GM19328 (cell line): ENCODE data around the gene KLHDC7B.
A peak's percentile ranks its signal among the peaks of the same experiment; 100 is the strongest.

Source experiments
- ATAC-seq: cut with Tn5 transposase; IDR thresholded peaks from one replicate; pipeline ENCODE4 v1.9.1; 2021; ENCODE audit warnings: mild to moderate bottlenecking, moderate library complexity; ENCODE audit not compliant: unreplicated experiment

Gene KLHDC7B

GRCh38 chr22:50547263-50547985 is 1.7 kb downstream of the KLHDC7B start:
- no peak for ATAC-seq

GRCh38 chr22:50548040-50548920 is 2.6 kb downstream of the KLHDC7B start:
- ATAC-seq = no peak

DNA sequence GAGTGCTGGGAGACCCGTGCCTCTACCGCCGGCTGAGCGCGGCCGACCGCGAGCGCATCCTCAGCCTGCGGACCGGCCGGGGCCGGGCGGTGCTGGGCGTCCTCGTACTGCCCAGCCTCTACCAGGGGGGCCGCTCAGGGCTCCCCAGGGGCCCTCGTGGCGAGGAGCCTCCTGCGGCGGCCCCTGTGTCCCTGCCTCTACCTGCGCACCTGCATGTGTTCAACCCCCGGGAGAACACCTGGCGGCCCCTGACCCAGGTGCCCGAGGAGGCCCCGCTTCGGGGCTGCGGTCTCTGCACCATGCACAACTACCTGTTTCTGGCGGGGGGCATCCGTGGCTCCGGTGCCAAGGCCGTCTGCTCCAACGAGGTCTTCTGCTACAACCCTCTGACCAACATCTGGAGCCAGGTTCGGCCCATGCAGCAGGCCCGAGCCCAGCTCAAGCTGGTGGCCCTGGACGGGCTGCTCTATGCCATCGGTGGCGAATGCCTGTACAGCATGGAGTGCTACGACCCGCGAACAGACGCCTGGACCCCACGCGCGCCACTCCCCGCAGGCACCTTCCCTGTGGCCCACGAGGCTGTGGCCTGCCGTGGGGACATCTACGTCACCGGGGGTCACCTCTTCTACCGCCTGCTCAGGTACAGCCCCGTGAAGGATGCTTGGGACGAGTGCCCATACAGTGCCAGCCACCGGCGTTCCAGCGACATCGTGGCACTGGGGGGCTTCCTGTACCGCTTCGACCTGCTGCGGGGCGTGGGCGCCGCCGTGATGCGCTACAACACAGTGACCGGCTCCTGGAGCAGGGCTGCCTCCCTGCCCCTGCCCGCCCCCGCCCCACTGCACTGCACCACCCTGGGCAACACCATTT is 3.5 kb downstream of the KLHDC7B start:
- ATAC-seq = no peak

GRCh38 chr22:50550395-50550794 is 4.7 kb downstream of the KLHDC7B start:
- ATAC-seq = no peak

DNA sequence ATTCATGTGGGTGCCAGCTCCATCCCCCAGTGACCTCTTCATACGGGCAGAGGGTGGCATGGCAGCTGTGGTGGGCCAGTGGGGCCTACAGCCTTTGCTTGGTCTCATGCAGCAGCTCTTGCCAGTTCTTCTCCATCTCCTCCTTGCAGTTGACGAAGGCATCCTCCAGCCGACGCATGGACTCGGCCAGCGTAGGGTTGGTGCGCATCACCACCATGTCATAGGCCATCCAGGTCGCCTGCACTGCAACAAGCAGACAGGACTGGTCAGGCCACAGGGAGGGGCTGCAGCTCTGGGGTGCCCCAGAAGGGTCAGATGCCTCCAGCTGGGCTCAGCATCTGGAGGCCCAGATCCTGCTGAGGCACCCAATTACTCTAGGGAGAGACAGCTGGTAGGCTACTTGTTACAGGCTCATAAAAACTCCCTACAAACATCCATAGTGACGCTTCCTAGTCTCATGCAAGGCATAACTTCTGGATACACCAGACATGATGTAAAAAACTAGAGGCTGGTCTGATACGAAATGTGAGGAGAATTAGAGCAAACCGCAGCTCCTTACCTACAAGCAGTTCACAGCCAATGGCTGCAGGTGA is 5.6 kb downstream of the KLHDC7B start:
- ATAC-seq = no peak

DNA sequence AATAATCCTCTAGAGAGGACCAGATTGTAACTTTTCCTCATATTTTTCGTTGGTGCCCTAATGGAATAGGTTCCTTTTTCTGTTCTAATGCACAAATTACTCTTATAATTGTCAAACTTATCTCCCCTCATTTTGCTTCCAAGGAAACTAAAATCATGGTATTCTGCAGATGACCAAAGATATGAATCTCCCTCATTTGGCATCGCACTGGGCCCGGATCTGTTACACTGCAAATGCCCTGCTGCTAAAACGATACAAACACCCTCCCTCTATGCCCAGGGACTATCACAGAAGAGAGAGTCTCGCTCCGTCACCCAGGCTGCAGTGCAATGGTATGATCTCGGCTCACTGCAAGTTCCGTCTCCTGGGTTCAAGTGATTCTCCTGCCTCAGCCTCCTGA is 7.6 kb downstream of the KLHDC7B start:
- no peak for ATAC-seq

- ATAC-seq = no peak
Measured at GRCh38 chr22:50556703-50557102, 11.0 kb downstream of the KLHDC7B start.

- no peak for ATAC-seq
Measured at GRCh38 chr22:50560034-50560433, 14.3 kb downstream of the KLHDC7B start.

DNA sequence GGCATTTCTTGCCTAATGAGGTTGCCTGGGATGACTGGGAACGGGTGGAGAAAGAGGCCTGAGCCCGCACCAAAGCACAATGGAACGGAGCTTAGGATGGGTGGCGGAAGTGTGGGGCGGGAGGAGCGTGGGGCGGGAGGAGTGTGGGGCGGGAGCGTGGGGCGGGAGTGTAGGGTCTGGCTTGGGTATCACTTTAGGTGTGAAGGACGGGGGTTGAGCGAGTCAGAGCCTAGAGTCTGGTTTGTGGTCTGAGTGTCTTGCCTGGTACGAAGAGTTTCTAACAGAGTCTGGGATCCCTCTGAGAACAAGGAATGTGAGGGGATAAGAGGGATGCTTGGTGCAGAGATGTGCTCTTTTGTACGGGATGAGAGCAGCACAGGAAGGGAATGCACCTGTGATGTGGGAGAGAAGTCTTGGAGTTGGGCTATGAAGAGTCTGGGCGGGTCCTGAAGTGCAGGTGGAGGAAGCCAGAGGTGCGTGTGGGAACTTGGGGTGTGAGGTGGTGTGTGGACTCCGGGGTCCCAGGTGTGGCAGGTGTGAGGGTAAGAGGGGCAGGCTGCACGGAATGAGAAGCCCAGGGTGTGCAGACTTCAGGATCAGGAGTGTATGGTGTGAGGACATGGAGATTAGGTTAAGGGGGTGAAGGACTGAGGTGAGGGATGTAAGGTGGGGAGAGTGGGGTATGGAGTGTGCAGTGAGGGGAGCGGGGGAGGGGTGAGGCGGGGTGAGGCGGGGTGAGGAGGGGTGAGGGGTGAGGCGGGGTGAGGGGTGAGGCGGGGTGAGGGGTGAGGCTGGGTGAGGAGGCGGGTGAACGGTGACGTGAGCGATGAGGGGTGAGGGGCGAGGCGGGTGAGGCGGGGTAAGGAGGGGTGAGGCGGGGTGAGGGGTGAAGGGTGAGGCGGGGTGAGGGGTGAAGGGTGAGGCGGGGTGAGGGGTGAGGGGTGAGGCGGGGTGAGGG is 16.0 kb downstream of the KLHDC7B start:
- no peak for ATAC-seq

DNA sequence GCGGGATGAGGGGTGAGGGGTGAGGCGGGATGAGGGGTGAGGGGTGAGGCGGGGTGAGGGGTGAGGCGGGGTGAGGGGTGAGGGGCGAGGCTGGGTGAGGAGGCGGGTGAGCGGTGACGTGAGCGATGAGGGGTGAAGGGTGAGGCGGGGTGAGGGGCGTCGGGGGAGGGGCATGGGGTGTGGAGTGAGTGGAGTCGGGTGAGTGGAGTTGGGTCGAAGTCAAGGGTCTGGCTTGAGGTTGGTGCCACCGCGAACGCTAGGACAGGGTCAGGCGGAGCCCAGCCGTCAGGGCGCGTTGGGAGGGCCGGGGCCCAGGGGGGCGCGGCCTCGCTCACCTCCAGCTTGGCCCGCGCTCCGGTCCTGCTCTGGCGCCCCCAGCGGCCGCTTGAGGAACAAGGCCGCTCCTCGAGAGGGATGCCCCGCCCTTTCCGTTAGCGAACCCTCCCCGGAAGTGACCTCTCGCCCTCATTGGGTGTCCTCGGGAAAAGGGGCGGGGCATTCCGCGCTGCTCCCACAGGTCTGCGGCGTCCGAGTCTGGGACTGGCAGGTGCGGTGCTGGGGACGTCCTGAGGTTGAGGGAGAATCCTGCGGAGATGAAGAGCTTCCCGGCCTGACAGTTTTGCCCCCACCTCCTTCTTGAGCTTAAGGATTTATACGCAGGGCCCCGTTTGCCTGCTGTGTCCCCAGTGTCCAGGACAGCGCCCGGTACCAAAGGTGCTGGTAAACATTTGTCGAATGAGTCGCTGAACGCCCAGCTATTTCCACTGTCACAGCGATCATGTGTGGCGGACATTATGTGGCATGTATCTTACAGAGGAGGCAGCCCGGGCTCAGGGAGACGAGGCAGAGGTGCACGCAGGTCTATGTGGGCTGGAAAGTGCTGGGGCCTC is 17.1 kb downstream of the KLHDC7B start, which contains the start of gene SYCE3:
Gene SYCE3 (minus strand): TSS at position 397 of the 890 bp plus-strand sequence. CDS start 6,514 bp downstream, outside the sequence.
- ATAC-seq = peak; percentile 88

DNA sequence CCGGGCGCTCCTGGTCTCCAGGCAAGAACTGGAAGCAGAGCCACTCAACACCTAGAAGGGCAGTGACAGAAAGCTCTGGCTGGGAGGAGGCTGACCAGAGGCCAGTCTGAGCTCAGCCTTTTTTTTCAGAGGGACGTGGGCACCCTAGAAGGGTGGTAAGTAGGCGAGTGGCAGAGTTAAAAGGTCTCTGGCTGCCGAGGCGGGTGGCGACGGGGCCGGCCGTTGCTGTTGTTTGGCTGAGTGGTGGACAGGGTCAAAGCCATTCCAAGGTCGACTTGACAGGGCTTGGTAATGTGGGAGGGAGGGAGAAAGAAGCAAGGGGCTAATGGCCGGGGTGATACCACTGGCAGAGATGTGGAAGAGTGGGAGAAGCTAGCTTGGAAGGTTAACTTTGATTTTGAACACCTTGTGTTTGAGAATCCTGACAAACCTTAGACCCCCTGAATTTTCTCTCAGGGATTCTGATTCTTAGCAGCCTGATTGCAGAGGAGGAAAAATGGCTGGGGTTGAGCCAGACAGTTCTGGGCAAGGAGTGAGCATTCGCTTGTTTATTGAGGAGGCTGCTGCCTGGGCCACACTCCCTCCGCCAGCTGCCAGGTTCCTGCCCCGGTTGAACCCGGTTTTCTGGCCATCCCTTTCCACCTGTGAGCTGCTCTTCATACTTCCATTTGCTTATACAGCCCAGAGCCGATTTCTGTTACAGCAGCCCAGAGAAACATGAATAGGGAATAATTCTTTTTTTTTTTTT is 17.9 kb downstream of the KLHDC7B start:
- ATAC-seq = no peak

DNA sequence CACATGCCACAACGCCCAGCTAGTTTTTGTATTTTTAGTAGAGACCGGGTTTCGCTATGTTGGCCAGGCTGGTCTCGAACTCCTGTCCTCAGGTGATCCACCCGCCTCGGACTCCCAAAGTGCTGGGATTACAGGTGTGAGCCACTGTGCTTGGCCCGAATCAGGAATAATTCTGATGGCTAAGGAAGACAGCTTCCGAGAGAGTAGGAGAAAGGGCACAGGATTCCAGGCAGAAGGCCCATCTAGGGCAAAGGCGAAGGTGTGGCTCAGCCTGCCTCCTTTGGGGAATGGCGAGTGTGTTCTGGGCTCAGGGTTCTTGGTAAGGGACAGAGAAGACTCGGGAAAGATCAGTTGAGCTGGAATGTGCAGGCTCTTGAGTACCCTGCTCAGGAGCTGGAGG is 18.6 kb downstream of the KLHDC7B start:
- no peak for ATAC-seq

DNA sequence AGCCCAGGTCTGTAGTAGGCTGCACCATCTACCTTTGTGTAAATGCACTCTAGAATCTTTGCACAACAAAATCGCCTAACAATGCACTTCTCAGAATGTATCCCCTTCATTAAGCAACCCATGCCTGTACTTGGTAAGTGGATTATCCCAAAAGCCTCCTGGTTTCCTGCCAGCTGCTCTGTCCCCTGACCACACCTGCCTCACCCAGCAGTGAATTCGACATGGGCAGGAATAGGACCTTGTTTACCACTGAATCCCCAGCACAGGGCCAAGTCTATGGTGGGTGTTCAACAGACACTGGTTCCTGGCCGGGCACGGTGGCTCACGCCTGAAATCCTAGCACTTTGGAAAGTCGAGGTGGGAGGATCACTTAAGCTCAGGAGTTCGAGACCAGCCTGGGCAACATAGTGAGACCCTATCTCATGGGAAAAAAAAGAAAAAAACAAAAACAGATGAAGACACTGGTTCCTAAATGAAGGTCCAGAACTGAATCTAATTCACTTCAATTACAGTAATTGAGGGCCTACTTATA is 22.1 kb downstream of the KLHDC7B start:
- no peak for ATAC-seq

GRCh38 chr22:50568626-50569025 is 22.9 kb downstream of the KLHDC7B start:
- no peak for ATAC-seq

DNA sequence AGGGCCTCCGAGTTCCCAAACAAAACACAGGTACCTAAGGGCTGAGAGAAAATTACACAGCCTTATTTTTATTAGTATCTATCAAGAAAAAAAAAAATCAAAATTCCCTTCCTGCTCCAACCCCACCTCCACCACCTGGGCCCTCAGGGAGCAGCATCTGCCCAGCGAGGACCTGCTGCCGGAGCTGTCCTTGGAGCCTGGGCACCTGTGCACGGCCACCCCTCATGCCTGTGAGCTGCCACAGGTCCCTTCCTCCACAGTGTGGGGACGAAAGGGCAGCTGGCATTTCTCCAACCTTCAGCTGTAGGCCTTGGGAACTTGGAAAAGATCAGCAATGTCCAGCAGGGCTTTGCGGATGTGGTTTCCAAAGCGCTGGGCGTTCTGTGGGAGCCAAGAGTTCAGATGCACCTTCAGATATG is 23.4 kb downstream of the KLHDC7B start:
- no peak for ATAC-seq

GRCh38 chr22:50569896-50570535 is 24.3 kb downstream of the KLHDC7B start:
- ATAC-seq = no peak

DNA sequence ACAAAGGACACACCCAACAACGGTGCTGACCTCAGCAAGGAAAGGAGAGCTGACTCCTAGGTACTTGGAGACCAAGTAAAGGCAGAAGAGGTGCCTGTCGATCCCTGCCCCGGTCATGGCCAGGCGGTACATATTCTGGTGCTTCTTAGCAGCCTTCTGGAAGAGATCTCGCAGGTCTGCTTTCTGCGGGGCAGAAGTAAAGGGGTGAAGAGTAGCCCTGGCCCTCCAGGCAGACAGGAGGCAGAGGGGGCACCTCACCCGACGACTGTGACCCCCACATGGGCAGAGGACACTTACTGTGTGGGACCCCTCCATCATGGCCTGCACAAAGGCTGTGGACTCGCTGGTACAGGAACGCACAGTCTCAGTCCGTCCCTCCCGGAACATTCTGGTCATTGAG is 25.2 kb downstream of the KLHDC7B start:
- ATAC-seq = no peak
